Measurements from ENCODE around the gene SLC8B1.

SLC8B1 gene

GRCh38 chr12:113318900-113319628 lies 15.8 kb downstream of the SLC8B1 start:
- DNase-seq, result no peak

GRCh38 chr12:113318046-113318656 lies 16.8 kb downstream of the SLC8B1 start:
- DNase-seq, result no peak

- no peak for DNase-seq
Observed at GRCh38 chr12:113317122-113317521, 17.8 kb downstream of the SLC8B1 start.

GRCh38 chr12:113316155-113316554 lies 18.8 kb downstream of the SLC8B1 start:
- no peak for DNase-seq

- DNase-seq, result no peak
Observed at GRCh38 chr12:113315358-113315757, 19.6 kb downstream of the SLC8B1 start.

- no peak for DNase-seq
Observed at GRCh38 chr12:113314121-113314529, 20.8 kb downstream of the SLC8B1 start.

- DNase-seq, result no peak
Observed at GRCh38 chr12:113310489-113310888, 24.4 kb downstream of the SLC8B1 start.

- no peak for DNase-seq
Observed at GRCh38 chr12:113306382-113306781, 28.5 kb downstream of the SLC8B1 start.

GRCh38 chr12:113305281-113305856 lies 29.5 kb downstream of the SLC8B1 start:
- DNase-seq, result no peak

- peak; percentile 38 for DNase-seq
Observed at GRCh38 chr12:113302886-113303640, 31.8 kb downstream of the SLC8B1 start.

GRCh38 chr12:113302466-113302865 lies 32.4 kb downstream of the SLC8B1 start:
- no peak for DNase-seq

GRCh38 chr12:113301811-113302210 lies 33.1 kb downstream of the SLC8B1 start:
- no peak for DNase-seq

GRCh38 chr12:113299619-113300237 lies 35.2 kb downstream of the SLC8B1 start:
- no peak for DNase-seq

GRCh38 chr12:113298861-113299545 lies 35.9 kb downstream of the SLC8B1 start:
- no peak for DNase-seq

- no peak for DNase-seq
Observed at GRCh38 chr12:113298472-113298817, 36.5 kb downstream of the SLC8B1 start.

- DNase-seq, result no peak
Observed at GRCh38 chr12:113297621-113298471, 37.1 kb downstream of the SLC8B1 start.

- DNase-seq, result no peak
Observed at GRCh38 chr12:113297214-113297587, 37.7 kb downstream of the SLC8B1 start.

GRCh38 chr12:113296557-113297213 lies 38.2 kb downstream of the SLC8B1 start:
- no peak for DNase-seq

- no peak for DNase-seq
Observed at GRCh38 chr12:113295886-113296556, 38.9 kb downstream of the SLC8B1 start.

GRCh38 chr12:113293100-113293499 lies 41.8 kb downstream of the SLC8B1 start:
- no peak for DNase-seq

- DNase-seq, result no peak
Observed at GRCh38 chr12:113292547-113292946, 42.4 kb downstream of the SLC8B1 start.
